ENCODE data around the gene ST6GAL1.
"Not testable (repeated sequence)": the region's sequence is repeated elsewhere in the genome, so short reads cannot be mapped to it uniquely, and the experiment has no call there.

ST6GAL1 gene

DNA sequence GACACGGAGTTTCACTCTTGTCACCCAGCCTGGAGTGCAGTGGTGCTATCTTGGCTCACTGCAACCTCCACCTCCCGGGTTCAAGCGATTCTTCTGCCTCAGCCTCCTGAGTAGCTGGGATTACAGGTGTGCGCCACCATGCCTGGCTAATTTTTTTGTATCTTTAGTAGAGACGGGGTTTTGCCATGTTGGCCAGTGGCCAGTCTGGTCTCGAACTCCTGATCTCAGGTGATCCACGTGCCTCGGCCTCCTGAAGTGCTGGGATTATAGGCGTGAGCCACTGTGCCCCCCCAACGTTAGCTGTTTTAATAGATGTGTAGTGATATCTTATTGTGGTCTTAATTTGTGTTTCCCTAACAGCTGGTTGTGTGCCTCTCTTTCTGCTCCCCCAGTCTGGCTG lies 40.8 kb downstream of the ST6GAL1 start:
- DNase-seq (ENCODE audit: low spot score): not testable (repeated sequence)

DNA sequence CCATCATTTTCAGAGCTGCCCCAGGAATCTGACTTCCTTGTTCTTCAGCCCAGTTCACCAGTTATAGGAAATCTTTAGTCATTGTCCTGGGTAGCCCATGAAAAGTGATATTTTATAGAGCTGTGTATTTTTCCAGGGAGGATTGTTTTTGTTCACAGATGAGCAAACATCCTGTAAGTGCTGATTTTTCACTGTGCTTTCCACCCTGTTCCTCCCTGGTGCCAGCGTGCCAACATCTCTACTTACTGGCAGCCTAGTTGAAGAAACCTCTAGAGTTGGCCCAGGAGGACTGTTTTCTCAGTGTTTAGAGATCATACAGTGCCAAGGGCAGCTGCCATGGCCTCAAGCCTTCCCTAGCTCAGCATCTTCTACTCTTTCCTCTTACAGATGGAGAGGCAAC lies 41.3 kb downstream of the ST6GAL1 start:
- DNase-seq (ENCODE audit: low spot score): no peak

DNA sequence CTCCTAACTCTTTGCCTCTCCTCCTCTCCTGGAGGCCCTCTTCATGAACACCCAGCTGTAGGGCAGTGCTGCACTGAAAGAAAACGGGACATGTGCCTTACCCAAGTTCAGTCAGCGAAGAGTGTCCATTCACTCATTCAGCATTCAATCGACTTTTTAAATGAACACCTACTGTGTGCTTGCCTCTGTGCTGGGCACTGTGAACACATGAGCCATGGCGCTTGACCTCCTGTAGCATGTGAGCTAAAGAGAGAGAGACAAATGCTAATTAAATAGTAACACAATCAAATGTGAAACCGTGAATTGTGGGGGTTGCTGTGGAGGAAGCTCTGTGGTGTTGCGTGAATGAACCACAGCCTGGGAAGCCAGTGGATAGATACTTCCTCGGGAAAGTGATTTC lies 43.4 kb downstream of the ST6GAL1 start:
- DNase-seq (ENCODE audit: low spot score): no peak

DNA sequence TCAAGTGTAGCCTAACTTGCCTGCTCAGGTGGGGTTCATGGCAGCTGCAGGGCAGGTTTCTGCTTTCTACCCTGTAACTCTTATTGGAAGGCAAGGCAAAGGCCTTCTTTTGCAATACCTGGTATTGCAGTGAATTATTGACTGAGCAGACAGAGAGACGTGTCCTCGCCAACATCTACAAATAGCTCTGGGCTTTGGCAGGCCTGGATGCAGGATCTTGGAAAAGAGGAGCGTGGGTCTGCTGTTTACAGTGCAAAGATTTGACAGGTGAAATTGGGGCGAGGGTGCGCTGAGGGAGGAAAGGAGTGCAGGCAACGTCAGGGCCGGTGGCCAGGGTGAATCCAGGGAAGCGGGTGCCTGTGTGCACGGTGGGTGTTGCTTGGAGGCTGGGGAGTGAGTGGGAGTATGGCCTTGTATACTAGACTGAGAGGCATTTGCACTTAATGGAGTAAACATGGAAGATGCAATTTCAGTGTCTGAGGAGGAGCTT lies 44.5 kb downstream of the ST6GAL1 start:
- DNase-seq (ENCODE audit: low spot score): no peak

DNA sequence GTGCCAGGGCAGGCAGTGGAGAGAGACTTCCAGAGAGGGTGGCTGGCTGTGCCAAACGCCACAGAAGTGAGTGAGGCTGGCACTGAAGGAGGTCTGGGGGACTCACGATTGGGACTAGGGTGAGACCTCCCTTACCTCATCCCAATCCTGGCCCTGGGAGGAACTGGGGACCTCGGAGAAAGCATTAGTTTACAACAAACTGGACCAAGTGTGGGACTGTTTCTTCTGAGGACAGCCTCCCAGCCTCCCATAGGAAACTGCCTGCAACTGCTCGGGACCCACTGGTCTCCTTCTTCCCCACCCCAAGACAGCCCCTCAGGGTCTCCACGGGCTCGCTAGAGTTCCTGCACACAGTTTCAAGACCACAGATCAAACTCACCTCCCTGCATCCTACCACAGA lies 45.4 kb downstream of the ST6GAL1 start:
- DNase-seq (ENCODE audit: low spot score): no peak

DNA sequence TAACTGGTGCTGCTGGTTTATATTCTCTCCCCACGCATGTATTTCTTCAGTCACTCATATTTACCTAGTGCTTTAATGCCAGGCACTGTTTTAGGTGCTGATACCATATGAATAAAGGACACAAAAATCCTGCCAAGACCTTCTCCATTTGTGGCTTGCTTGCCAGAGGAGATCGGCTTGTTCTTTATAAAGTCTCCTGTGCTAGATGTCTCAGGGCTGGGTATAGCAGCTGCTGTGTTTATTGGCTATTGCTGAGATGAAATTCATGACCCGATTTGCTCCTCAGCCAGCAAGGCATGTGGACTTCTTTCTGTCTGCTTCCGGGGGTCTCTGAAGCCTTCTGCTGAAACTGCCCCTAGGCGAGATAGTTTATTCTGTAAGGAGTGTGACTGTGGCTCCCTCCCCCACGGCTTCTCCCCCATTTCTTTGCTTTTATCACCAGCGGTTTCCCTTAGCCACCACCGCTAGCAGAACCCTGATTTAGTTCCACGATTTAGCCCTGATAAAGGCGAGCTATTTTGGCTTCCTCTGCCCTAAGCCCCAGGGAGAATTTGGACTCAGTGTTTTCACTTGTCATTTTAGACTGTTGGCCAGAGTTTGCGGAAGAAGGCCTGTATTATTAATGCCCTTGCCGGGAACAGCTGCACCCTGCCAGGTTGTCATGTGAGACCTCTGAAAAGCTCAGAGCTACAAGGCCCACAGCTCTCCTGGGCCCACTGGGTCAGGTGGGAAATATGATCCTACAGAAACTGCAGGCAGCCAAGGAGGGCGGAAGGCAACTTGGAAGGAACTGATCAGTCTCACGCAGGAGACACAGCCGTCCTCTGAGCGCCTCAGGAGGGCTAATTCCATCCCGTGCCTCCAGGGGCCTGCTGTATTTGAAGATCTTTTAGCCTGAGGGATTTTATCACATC lies 46.8 kb downstream of the ST6GAL1 start:
- DNase-seq (ENCODE audit: low spot score): no peak

DNA sequence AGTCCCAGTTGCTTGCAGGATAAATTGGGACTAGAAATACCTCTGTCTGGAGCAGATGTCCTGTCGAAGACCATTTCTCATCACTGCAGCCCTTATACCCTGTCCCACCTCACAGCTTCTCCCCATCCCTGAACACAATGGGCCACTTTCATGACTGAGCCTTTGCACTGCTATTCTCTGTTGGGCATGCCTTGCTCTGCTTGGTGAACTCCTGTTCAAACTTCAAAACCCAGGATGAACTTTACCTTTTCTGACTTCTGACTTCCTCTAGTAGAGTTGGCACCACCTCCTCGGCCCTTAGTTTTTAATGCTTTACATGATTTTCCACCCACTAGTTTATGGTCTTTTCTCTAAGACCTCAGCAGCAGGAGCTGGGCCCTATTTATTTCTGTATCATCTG lies 48.4 kb downstream of the ST6GAL1 start:
- DNase-seq (ENCODE audit: low spot score): no peak

DNA sequence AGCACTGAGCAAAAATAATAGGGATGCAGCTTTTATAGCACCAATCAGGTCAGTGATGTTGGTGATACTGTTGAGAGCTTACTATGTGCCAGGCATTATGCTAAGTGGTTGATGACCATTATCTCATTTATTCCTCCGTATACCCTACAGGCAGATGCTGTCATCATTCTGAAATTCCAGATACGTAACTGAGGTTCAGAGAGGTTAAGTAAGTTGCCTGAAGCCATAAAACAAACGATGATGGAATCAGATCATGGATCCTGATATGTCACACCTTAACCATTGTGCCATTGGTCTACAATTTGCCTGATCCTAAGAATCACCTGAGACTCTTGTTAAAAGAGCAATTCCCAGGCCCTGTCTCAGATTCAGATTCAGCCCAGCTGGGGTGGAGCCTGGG lies 49.5 kb downstream of the ST6GAL1 start:
- no peak for DNase-seq (ENCODE audit: low spot score)

DNA sequence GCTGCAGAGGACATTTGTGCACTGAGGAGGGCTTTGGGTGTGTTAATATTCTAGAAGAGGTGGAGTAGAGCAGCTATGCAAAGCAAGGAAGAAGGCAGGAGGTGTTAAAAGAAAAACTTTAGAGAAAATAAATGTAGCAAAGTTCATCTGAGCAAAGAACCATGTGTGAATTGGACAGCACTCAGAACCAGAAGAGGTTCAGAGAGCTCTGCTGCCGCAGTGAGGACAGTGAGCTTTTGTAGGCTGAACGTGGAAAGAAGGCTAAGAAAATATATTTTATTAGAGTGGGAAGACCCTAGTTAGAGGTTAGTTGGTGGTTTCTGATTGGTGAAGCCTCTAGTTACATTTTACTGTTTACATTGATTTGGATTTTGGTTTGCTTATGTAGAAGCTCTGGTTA lies 50.7 kb downstream of the ST6GAL1 start:
- DNase-seq (ENCODE audit: low spot score): no peak

DNA sequence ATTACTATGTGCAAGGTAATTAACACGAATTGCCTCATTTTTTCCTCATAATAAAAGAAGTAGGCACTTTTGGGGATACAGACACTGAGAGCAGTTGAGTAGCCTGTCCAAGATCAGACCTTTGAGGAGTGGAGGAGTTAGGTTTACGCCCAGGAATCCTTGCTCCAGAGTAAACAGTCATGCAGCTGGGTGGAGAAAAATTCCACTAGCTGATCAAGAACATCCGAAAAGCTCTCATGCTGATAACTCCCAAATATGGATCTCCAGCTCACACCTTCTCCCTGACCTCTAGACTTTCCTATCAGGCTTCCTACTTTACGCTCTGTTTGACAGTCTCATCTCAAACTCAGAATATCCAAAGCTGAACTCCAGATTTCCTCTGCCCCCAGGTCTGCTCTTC lies 53.3 kb downstream of the ST6GAL1 start:
- no peak for DNase-seq (ENCODE audit: low spot score)

DNA sequence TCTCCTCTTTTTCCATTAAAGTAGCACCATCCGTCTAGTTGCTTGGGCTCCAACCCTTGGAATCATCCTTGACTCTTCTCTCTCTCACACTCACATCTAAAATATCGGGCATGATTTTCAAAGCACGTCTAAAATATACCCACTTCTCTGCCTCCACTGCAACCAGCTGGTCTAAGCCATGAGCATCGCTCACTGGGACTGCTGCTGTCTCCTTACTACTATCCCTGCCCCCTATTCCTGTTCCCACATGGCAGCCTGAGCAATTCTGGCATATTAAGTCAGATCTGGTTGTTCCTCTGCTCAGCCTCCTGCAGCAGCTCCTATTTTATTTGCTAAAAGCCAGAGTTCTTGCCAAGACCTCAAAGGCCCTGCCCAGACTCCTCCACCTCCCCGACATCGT lies 53.7 kb downstream of the ST6GAL1 start:
- no peak for DNase-seq (ENCODE audit: low spot score)

DNA sequence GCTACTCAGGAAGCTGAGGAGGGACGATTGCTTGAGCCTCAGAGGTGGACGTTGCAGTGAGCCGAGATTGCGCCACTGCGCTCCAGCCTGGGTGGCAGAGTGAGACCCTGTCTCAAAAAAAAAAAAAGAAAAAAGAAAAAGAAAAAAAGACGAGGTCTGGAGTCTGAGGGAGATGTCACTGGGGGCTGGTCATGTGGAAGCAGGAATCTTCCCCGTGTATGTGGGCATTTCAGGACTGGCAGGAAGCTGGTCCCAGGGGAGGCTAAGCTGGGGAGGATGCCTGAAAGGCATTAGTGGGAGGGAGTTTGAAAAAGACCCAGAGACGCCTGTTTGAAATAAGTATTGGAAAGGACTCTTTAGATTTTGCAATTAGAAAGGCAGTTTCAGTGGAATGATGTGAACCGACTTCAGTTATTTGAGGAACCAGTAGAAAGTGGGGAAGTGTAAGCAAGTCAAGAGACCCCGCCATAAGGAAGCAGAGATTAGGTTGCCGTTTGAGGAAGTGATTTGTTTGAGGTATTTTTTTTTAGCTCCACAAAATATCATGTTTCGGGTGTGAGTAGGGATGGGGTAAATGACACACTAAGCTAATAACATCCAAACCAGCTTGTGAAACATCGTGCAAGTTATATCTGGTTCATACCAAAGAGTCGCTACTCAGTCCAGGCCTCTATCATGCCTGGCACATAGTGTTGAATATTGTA lies 55.5 kb downstream of the ST6GAL1 start:
- DNase-seq (ENCODE audit: low spot score): no peak

DNA sequence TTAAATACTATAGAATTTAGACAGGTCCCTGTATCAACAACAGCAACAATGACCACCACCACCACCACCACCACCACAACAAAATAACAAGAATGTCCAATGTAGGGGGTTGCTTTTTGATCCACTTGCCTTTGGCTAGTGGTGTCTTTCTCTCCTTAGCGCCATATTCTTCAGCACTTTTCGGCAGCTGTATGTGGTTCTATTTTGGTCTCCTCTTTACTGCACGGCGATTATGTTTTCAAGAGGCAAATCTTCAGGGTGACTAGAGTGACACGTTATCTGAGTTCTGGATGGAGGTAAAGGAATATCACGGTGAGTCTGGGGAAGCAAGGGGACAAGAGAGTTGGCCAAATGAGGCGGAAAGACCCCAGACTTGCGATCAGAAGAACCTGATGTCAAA lies 56.1 kb downstream of the ST6GAL1 start:
- DNase-seq (ENCODE audit: low spot score): no peak

DNA sequence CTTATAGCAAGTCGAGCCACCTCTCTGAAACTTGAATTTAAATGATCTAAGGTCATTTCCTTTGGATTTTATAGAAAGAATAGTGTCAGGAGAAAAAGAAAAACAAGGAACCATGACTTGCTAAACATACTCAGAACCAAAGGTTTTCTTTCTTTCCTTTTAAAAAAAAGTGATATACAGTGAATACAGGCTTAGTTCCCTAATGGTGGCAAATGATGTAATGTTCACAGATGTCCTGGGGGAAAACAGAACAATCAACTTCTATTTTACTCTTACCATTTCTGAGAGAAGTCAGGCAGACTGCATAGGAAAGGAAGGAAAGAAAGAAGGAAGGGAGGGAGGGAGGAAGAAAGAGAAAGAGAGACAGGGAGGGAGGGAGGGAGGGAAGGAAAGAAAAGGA lies 56.5 kb downstream of the ST6GAL1 start:
- DNase-seq (ENCODE audit: low spot score): no peak

DNA sequence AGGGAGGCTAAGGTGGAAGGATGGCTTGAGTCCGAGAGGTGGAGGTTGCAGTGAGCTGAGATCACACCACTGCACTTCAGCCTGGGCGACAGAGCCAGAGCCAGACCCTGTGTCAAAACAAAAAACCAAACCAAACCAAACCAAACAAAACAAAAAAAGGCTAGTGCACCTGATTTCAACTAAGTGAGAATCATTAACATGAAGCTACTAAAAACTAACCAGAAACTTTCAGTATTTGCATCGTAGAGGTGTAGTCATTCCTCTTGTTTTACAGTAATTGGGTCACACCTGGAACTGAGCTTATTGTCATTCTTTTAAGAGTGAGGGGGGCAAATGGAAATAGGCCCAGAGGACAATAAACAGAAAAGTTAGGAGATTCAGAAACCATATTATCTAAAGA lies 58.5 kb downstream of the ST6GAL1 start:
- no peak for DNase-seq (ENCODE audit: low spot score)

DNA sequence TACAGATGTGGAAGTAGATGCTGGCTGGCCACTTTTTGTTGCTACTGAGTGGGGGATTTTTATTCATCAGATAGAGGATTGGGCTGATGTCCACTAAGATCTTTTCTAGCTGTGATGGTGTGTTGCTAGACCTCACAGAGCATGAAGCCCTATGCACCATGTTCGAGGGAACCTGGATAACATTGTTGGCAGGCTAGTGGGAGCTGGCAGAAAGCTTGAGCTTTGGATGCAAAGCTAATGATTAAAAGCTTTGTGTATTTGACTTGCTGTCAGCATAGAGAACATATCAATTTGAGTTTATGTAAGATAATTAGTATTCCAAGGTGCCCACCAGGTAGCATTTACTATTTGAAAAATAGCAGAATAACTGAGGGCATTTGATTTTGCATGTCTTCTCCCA lies 59.1 kb downstream of the ST6GAL1 start:
- DNase-seq (ENCODE audit: low spot score): no peak

DNA sequence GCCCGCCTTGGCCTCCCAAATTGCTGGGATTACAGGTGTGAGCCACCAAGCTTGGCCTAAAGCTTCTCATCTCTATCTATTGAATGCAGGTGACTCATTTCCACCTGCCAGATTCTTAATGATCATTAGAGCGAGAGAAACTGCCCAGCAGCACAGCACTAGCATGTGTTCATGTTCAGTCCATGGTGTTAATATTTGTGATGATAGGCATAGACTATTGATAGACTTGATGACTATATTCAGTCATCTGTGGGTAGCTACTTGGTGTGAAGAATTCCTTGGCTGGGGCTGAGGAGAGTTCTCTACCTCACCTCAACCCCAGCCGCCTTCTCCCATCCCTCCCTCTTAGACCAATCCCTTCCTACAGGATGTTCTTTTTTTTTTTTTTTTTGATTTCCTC lies 60.0 kb downstream of the ST6GAL1 start:
- DNase-seq (ENCODE audit: low spot score): peak; percentile 18

DNA sequence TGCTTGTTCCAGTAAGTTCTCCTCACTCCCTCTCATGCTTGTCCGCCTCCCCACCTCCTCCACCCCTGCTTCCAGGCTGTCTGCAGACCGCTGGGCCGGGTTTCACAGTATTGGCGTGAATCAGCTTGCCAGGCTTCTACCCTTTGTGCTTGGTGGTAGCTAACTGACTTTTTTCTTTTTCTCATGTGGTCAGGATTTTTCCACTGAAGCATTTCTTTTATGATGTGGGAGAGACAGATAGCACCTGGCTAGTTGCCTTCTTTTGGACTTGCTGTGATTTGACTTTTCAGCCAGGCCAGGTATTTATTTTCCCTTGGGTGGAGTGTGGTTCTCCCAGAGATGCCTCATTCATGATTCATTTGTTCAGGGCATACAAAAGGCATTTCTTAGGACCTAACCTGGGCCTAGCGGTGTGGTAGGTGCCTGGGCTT lies 60.6 kb downstream of the ST6GAL1 start:
- peak; percentile 86 for DNase-seq (ENCODE audit: low spot score)

DNA sequence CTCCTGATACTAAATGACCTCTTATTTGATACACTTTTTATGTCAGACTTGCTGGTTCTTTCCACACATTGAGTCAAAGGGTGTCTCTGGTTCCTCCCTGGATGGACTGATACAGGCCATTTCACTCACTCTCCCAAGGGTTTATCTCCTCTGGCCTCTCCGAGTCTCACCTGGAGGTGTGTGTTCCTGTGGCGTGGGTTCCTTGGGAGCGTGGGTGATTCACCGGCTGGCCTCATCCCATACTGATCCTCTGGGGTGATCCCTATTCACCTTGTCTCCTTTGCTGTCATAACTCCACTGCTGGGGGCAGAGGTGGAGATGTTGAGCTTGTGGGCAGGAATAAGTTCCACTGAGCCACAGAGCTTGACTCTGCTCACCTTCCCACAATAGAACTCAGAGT lies 61.1 kb downstream of the ST6GAL1 start:
- peak; percentile 8 for DNase-seq (ENCODE audit: low spot score)

DNA sequence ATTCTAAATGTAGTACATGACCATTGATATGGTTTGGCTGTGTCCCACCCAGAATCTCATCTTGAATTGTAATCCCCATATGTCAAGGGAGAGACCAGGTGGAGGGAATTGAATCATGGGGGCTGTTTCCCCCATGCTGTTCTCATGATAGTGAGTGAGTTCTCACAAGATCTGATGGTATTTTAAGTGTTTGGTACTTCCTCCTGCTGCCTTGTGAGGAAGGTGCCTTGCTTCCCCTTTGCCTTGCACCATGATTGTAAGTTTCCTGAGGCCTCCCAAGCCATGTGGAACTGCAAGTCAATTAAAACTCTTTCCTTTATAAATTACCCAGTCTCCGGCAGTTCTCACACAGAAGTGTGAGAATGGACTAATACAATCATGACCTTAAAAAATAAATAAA lies 61.8 kb downstream of the ST6GAL1 start:
- not testable (repeated sequence) for DNase-seq (ENCODE audit: low spot score)

DNA sequence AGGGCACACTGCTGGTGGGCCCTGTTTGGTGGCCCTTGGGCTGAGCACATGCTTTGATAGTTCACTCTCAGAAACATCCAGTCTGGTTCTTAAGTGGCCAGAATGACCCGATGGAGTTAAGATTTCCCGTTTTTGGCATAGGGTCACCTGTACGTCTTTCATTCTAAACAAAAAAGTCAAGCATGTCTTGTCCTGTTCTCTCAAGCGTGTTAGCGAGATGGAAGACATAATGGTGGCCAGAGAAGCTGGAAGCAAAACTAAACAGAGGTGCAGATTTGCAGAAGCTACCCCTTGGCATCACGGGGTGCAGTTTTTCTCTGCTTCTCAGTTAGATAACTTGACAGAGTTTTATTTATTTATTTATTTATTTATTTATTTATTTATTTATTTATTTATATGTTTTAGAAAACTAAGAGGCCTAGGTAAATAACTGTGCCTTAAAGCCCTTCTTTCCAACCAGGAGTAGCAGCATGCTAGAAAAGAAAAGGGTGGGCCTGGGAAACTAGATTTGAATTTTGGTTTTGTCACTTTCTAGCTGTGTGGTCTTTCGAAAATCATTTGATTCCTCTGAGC lies 63.0 kb downstream of the ST6GAL1 start:
- DNase-seq (ENCODE audit: low spot score): no peak

DNA sequence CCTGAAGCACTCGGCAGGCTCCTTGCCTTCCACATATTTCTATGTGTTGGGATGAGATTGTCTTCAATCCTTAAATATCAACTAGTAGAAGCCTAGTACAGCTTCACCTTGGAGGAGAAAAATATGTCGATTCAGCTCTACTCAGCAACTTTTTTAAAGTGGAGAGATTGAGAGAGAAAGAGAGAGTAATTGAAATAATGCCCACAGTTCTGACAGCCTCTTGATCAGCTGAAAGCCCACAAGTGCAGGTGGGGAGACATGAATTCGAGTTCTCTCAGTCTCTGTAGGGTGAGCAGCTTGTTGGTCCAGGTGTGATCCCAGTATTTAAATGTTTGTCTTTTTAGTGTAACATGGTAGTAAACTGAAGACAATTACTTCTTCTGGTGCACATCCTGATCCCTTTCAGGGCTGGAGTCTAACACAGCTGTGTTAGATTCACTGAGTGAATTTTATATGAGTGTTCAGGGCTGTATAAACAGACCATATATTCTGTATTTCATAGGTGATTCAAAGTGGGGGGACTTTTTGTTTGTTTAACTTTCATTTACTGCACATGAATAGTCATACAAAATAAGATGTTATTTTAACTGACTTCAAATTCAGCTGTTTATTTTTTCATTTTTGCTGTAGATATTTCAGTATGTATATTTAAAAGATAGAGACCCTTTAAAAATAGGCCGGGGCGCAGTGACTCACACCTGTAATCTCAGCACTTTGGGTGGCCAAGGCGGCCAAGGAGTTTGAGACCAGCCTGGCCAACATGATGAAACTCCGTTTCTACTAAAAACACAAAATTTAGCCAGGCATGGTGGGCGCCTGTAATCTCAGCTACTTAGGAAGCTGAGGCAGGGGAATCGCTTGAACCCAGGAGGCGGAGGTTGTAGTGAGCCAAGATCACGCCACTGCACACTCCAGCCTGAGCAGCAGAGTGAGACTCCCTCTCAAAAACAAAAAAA lies 64.0 kb downstream of the ST6GAL1 start:
- no peak for DNase-seq (ENCODE audit: low spot score)
